Central memory CD8-positive, alpha-beta T cell (primary cell): ENCODE results near the gene MTUS2.
"Not testable (repeated sequence)": the region's sequence is repeated elsewhere in the genome, so short reads cannot be mapped to it uniquely, and the experiment has no call there.

Source experiments
- ATAC-seq: fragments of 150-1000 bp; cut with Tn5 transposase; replicated peaks from 2 replicates; pipeline ENCODE4 v1.10.0; 2022; ENCODE audit warnings: mild to moderate bottlenecking, moderate FRiP score, moderate number of reproducible peaks; ENCODE audit not compliant: poor library complexity, severe bottlenecking; ENCODE audit errors: extremely low read depth
- DNase-seq, 2 donors: peaks; one replicate each; pipeline ENCODE4 v3.0.0; 2021; ENCODE audit warnings: low spot score in 2 of 2
- H3K27ac Mint-ChIP-seq: one replicate; pipeline ENCODE4 v1.8.0; 2022; ENCODE audit warnings: low read depth, mild to moderate bottlenecking, moderate library complexity, mixed read lengths
- H3K27me3 Mint-ChIP-seq: one replicate; pipeline ENCODE4 v1.8.0; 2022; ENCODE audit warnings: mixed read lengths
- H3K36me3 Mint-ChIP-seq: one replicate; pipeline ENCODE4 v1.8.0; 2022; ENCODE audit warnings: mild to moderate bottlenecking, moderate library complexity, mixed read lengths; ENCODE audit not compliant: insufficient read depth
- H3K4me1 Mint-ChIP-seq: one replicate; pipeline ENCODE4 v1.8.0; 2022; ENCODE audit warnings: mixed read lengths
- H3K4me3 Mint-ChIP-seq: one replicate; pipeline ENCODE4 v1.8.0; 2022; ENCODE audit warnings: mild to moderate bottlenecking, moderate library complexity, mixed read lengths
- H3K9me3 Mint-ChIP-seq: one replicate; pipeline ENCODE4 v1.8.0; 2022; ENCODE audit warnings: mixed read lengths

MTUS2 gene

GRCh38 chr13:29204651-29205050 lies 384.5 kb downstream of the MTUS2 start:
- H3K27ac Mint-ChIP-seq: no peak overlapping the region
- peaks cover 20% of the 10 kb centered on the region for H3K9me3 Mint-ChIP-seq
- no peaks in the 10 kb centered on the region for H3K36me3 Mint-ChIP-seq
- no peak overlapping the region for H3K4me3 Mint-ChIP-seq
- no peak for DNase-seq
- no peak for ATAC-seq
- H3K27me3 Mint-ChIP-seq: no peaks in the 10 kb centered on the region
- no peaks in the 10 kb centered on the region for H3K4me1 Mint-ChIP-seq

- H3K4me1 Mint-ChIP-seq: no peaks in the 10 kb centered on the region
- H3K9me3 Mint-ChIP-seq: no peaks in the 10 kb centered on the region
- H3K4me3 Mint-ChIP-seq: no peak overlapping the region
- no peak for ATAC-seq
- H3K27ac Mint-ChIP-seq: no peak overlapping the region
- H3K27me3 Mint-ChIP-seq: no peaks in the 10 kb centered on the region
- H3K36me3 Mint-ChIP-seq: no peaks in the 10 kb centered on the region
- no peak for DNase-seq
Measured at GRCh38 chr13:29210676-29211075, 390.5 kb downstream of the MTUS2 start.

GRCh38 chr13:29211162-29211561 lies 391.0 kb downstream of the MTUS2 start:
- not testable (repeated sequence) for H3K4me1 Mint-ChIP-seq, DNase-seq, H3K27me3 Mint-ChIP-seq, H3K9me3 Mint-ChIP-seq, H3K36me3 Mint-ChIP-seq, H3K4me3 Mint-ChIP-seq, ATAC-seq, H3K27ac Mint-ChIP-seq

- Mint-ChIP-seq H3K27me3 (no peaks in the 10 kb centered on the region), H3K4me1 (no peaks in the 10 kb centered on the region), H3K9me3 (no peaks in the 10 kb centered on the region), H3K27ac (no peak overlapping the region), H3K36me3 (peaks cover 1% of the 10 kb centered on the region), H3K4me3 (no peak overlapping the region)
- ATAC-seq (no peak), DNase-seq (no peak)
Measured at GRCh38 chr13:29222458-29222857, 402.3 kb downstream of the MTUS2 start.

- Mint-ChIP-seq H3K27ac (no peak overlapping the region), H3K4me1 (no peaks in the 10 kb centered on the region), H3K36me3 (no peaks in the 10 kb centered on the region), H3K4me3 (no peak overlapping the region), H3K27me3 (no peaks in the 10 kb centered on the region), H3K9me3 (no peaks in the 10 kb centered on the region)
- no peak for ATAC-seq
- no peak for DNase-seq
Measured at GRCh38 chr13:29224206-29224605, 404.1 kb downstream of the MTUS2 start.

GRCh38 chr13:29227576-29227975 lies 407.4 kb downstream of the MTUS2 start:
- Mint-ChIP-seq H3K27me3 (no peaks in the 10 kb centered on the region), H3K4me1 (no peaks in the 10 kb centered on the region), H3K9me3 (no peaks in the 10 kb centered on the region), H3K36me3 (no peaks in the 10 kb centered on the region), H3K4me3 (no peak overlapping the region), H3K27ac (no peak overlapping the region)
- no peak for DNase-seq
- no peak for ATAC-seq

GRCh38 chr13:29230299-29230845 lies 410.2 kb downstream of the MTUS2 start:
- Mint-ChIP-seq H3K36me3 (no peaks in the 10 kb centered on the region), H3K9me3 (no peaks in the 10 kb centered on the region), H3K27ac (no peak overlapping the region), H3K4me1 (no peaks in the 10 kb centered on the region), H3K4me3 (no peak overlapping the region), H3K27me3 (no peaks in the 10 kb centered on the region)
- DNase-seq (no peak), ATAC-seq (no peak)

GRCh38 chr13:29239653-29240525 lies 419.8 kb downstream of the MTUS2 start:
- peaks cover 22% of the 10 kb centered on the region for H3K27me3 Mint-ChIP-seq
- ATAC-seq (no peak), DNase-seq (no peak)
- no peaks in the 10 kb centered on the region for H3K36me3 Mint-ChIP-seq
- peaks cover 16% of the 10 kb centered on the region for H3K9me3 Mint-ChIP-seq
- no peak overlapping the region for H3K27ac Mint-ChIP-seq
- H3K4me3 Mint-ChIP-seq: no peak overlapping the region
- H3K4me1 Mint-ChIP-seq: no peaks in the 10 kb centered on the region

- H3K4me3 Mint-ChIP-seq: no peak overlapping the region
- peaks cover 1% of the 10 kb centered on the region for H3K36me3 Mint-ChIP-seq
- H3K4me1 Mint-ChIP-seq: no peaks in the 10 kb centered on the region
- H3K27ac Mint-ChIP-seq: no peak overlapping the region
- peaks cover 19% of the 10 kb centered on the region for H3K27me3 Mint-ChIP-seq
- H3K9me3 Mint-ChIP-seq: peaks cover 6% of the 10 kb centered on the region
- ATAC-seq (no peak), DNase-seq (no peak)
Measured at GRCh38 chr13:29254626-29255370, 434.7 kb downstream of the MTUS2 start.

- Mint-ChIP-seq H3K9me3 (peaks cover 6% of the 10 kb centered on the region), H3K36me3 (peaks cover 1% of the 10 kb centered on the region), H3K27ac (no peak overlapping the region), H3K4me3 (no peak overlapping the region), H3K4me1 (no peaks in the 10 kb centered on the region), H3K27me3 (peaks cover 19% of the 10 kb centered on the region)
- no peak for DNase-seq
- ATAC-seq: no peak
Measured at GRCh38 chr13:29255567-29255966, 435.4 kb downstream of the MTUS2 start.

- no peak overlapping the region for H3K27ac Mint-ChIP-seq
- H3K36me3 Mint-ChIP-seq: no peaks in the 10 kb centered on the region
- H3K4me3 Mint-ChIP-seq: no peak overlapping the region
- peaks cover 10% of the 10 kb centered on the region for H3K27me3 Mint-ChIP-seq
- no peak for ATAC-seq
- H3K9me3 Mint-ChIP-seq: peaks cover 8% of the 10 kb centered on the region
- no peak for DNase-seq
- no peaks in the 10 kb centered on the region for H3K4me1 Mint-ChIP-seq
Measured at GRCh38 chr13:29260684-29261083, 440.5 kb downstream of the MTUS2 start.

GRCh38 chr13:29266261-29266660 lies 446.1 kb downstream of the MTUS2 start:
- H3K4me3 Mint-ChIP-seq: no peak overlapping the region
- no peaks in the 10 kb centered on the region for H3K27me3 Mint-ChIP-seq
- no peak overlapping the region for H3K27ac Mint-ChIP-seq
- ATAC-seq (no peak), DNase-seq (no peak)
- H3K36me3 Mint-ChIP-seq: no peaks in the 10 kb centered on the region
- H3K4me1 Mint-ChIP-seq: no peaks in the 10 kb centered on the region
- H3K9me3 Mint-ChIP-seq: peaks cover 11% of the 10 kb centered on the region
